NB4 (cell line): ENCODE data around the gene ZNF229.
"Not testable (repeated sequence)": the region's sequence is repeated elsewhere in the genome, so short reads cannot be mapped to it uniquely, and the experiment has no call there.

Experiments used
- DNase-seq: peaks from one replicate; pipeline ENCODE4 v3.0.0; 2010; ENCODE audit warnings: low read depth
- H3K4me3 ChIP-seq: one replicate; pipeline ENCODE4 v1.5.1; 2011; ENCODE audit warnings: mild to moderate bottlenecking, low read depth, low read length, moderate library complexity
- MYC ChIP-seq: IDR thresholded peaks from 2 replicates; pipeline ENCODE4 v1.6.1; 2011; ENCODE audit warnings: low read depth, low read length
- POLR2A ChIP-seq: IDR thresholded peaks from 2 replicates; pipeline ENCODE4 v1.6.1; 2011; ENCODE audit warnings: mild to moderate bottlenecking; ENCODE audit not compliant: insufficient read length; ENCODE audit errors: extremely low read depth
- TF ChIP-seq, protein P1 (sequence below): IDR thresholded peaks from 2 replicates; pipeline ENCODE4 v1.6.1; 2011; ENCODE audit warnings: low read depth, low read length
- TF ChIP-seq, protein P2 (sequence below): IDR thresholded peaks from one replicate; pipeline ENCODE4 v1.5.1; 2012; ENCODE audit warnings: low read depth, low read length

ZNF229 gene

DNA sequence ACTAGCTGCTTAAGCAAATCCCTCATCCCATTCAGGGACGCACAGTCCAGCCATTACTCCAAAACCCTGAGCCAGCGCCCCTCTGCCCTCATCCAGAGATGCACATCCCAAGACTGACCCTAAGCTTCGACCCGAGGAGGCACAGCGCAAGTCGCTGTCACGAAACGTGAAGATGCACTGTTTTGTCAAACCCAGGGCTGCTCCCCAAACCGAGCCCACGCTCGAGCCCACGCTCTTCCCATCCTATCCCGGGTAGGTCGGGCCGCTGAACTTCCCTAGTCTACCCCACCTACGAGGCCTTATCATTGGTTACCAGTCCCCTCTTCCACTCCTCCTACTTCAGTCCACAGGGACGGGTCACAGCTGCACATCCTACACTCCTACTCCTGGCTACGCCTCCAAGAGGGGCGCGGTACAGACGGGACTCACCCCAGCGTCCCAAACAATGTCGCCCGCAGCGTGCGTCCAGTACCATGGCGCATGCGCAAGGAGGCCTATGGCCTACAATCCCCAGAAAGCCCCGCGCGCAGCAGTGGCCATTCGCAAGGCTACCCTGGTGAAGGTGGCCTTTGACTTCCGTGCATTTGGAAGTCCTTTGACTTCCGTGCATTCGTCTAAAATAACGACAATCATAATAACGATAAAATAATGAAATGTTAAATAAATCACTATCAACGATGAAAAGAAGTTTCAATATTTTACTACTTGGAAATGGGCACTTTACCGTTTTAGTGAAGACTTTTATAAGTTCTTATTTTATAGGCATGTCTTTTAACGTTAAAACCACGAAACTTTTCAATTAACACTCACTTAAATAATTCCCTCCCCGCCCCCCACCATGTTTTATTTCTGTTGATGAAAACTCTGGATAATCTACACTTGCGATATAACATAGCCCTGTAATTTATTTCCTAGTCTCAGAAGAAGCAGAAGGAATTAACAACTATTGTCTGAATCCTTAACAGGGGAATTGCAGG, 46.8 kb downstream of the ZNF229 start, which contains the start of gene ZNF285:
Gene ZNF285 (minus strand): TSS at position 470 of the 977 bp plus-strand sequence. CDS start 4,395 bp downstream, outside the sequence.
- no peak for DNase-seq
- TF ChIP-seq POLR2A (no peak), MYC (no peak)
- TF ChIP-seq, protein P1, sequence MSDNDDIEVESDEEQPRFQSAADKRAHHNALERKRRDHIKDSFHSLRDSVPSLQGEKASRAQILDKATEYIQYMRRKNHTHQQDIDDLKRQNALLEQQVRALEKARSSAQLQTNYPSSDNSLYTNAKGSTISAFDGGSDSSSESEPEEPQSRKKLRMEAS, result no peak
- TF ChIP-seq, protein P2, sequence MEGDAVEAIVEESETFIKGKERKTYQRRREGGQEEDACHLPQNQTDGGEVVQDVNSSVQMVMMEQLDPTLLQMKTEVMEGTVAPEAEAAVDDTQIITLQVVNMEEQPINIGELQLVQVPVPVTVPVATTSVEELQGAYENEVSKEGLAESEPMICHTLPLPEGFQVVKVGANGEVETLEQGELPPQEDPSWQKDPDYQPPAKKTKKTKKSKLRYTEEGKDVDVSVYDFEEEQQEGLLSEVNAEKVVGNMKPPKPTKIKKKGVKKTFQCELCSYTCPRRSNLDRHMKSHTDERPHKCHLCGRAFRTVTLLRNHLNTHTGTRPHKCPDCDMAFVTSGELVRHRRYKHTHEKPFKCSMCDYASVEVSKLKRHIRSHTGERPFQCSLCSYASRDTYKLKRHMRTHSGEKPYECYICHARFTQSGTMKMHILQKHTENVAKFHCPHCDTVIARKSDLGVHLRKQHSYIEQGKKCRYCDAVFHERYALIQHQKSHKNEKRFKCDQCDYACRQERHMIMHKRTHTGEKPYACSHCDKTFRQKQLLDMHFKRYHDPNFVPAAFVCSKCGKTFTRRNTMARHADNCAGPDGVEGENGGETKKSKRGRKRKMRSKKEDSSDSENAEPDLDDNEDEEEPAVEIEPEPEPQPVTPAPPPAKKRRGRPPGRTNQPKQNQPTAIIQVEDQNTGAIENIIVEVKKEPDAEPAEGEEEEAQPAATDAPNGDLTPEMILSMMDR, result no peak
- H3K4me3 ChIP-seq, result no peak within 1 kb of the TSS

DNA sequence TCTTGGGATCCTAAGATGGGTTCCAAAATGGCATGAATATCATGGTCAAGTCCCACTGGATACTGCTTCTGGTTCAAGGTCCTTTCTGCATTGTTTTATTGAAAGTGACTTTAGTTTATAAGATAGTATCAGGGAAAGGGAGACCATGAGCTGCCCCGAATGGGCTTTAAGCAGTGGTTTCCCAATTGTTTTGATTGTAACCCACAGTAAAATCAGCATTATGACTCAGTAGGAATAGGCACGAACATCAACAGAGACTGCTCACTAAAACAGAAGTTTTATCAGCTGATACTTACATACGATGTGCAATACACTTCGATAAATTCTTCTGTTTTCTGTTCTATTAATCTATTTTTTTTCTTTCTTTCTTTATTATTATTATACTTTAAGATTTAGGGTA, 59.0 kb downstream of the ZNF229 start:
- not testable (repeated sequence) for DNase-seq, H3K4me3 ChIP-seq
